ENCODE results near the gene TSFM. TPM values are rescaled to one million over a fixed set of nuclear protein-coding genes. Genes with fewer than 3 reads are reported as not detected.

TSFM gene
- total RNA-seq, 2 experiments from 2014 or later = 46.3 to 47.3 TPM

DNA sequence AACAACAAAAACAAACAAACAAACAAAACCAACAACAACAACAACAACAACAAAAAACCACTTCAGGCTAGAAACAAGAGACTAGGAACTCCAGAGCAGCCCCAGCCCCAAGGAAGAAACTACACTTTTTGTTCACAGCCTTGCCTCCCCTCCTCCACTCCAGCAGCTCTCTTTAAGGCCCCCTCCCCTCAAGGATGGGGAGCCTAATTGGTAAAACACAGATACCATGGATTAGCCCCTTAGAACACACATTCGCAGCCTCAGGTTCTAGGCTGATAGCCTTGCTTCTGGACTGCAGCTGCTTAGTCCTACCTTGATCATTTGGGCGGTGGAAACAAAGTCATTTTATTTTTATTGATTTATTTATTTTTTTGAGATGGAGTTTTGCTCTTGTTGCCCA, 47.8 kb downstream of the TSFM start:
- ChIA-PET POLR2A (no interaction called here), CTCF (interaction anchor here (0.8 to 2.9 kb wide), 7 partner anchors 12 to 74 kb away, joined by 3 to 42 read pairs (median 5); partner anchors contain the start of gene TSFM)
- DNase-seq = no peak
- intact Hi-C loops (cut with micrococcal nuclease) = no loop called here
- Mint-ChIP-seq H3K36me3 (ENCODE audit: low read depth) (peaks cover 4% of the 10 kb centered on the region), H3K4me3 (no peak overlapping the region), H3K27me3 (no peaks in the 10 kb centered on the region), H3K4me1 (ENCODE audit: low read depth) (peaks cover 41% of the 10 kb centered on the region), H3K9me3 (no peaks in the 10 kb centered on the region), H3K27ac (peak overlapping the region; percentile 73)
- TF ChIP-seq, protein P1, sequence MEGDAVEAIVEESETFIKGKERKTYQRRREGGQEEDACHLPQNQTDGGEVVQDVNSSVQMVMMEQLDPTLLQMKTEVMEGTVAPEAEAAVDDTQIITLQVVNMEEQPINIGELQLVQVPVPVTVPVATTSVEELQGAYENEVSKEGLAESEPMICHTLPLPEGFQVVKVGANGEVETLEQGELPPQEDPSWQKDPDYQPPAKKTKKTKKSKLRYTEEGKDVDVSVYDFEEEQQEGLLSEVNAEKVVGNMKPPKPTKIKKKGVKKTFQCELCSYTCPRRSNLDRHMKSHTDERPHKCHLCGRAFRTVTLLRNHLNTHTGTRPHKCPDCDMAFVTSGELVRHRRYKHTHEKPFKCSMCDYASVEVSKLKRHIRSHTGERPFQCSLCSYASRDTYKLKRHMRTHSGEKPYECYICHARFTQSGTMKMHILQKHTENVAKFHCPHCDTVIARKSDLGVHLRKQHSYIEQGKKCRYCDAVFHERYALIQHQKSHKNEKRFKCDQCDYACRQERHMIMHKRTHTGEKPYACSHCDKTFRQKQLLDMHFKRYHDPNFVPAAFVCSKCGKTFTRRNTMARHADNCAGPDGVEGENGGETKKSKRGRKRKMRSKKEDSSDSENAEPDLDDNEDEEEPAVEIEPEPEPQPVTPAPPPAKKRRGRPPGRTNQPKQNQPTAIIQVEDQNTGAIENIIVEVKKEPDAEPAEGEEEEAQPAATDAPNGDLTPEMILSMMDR (IDR thresholded peaks at IDR 0.05) = no peak
- ATAC-seq = no peak

DNA sequence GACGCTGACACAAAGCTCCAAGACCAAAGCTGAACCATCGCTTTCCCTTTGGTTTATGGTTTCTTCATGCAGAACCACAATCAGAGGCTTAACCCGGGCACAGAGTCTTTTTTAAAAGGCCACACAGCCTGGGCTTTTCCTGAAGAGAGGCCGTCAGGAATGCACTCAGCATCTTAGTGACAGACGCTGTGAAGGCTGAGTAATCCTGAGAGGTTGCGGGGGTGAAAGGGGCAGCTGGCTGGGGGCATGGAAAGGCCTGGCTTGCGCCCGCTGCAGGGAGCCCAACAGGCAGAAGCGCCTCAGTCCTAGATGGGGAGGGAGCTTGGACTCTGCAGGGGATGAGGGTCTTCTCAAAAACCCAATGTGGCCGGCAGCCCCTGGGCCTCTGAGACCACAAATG, 50.4 kb downstream of the TSFM start:
- ATAC-seq = no peak
- DNase-seq = peak; percentile 26
- no peak overlapping the region for H3K4me3 Mint-ChIP-seq
- H3K27me3 Mint-ChIP-seq = no peaks in the 10 kb centered on the region
- peak overlapping the region; percentile 44 for H3K27ac Mint-ChIP-seq
- ChIA-PET POLR2A (interaction anchor here (0.6 to 8.5 kb wide), 10 partner anchors 9 to 74 kb away, joined by 3 to 84 read pairs (median 3); partner anchors contain the start of gene CTDSP2), CTCF (interaction anchor here (0.7 to 8.2 kb wide), 17 partner anchors 10 to 77 kb away, joined by 3 to 96 read pairs (median 4); partner anchors contain the start of genes AVIL and TSFM)
- TF ChIP-seq, protein P1 (IDR thresholded peaks at IDR 0.05) = no peak
- peaks cover 1% of the 10 kb centered on the region for H3K36me3 Mint-ChIP-seq (ENCODE audit: low read depth)
- H3K4me1 Mint-ChIP-seq (ENCODE audit: low read depth) = peaks cover 66% of the 10 kb centered on the region
- intact Hi-C loops (cut with micrococcal nuclease) = no loop called here
- H3K9me3 Mint-ChIP-seq = no peaks in the 10 kb centered on the region

DNA sequence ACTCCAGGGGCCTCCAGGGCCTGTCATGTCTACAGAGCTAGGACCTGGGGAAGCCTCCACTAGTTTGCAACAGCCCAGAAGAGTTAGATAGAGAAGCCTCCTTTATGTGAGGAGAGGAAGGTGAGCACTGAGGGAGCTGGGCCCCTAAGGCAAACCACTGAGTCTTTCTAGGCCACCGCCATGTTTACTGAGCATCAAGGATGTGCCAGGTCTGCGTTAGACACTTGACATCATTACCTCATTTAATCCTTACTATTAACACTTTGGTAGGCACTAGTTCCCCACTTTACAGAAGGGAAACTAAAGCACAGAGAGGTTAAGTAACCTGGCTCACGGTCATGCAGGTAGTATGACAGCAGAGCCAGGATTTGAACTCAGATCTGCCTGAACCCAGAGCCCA, 51.1 kb downstream of the TSFM start:
- TF ChIP-seq, protein P1 (IDR thresholded peaks at IDR 0.05) = no peak

DNA sequence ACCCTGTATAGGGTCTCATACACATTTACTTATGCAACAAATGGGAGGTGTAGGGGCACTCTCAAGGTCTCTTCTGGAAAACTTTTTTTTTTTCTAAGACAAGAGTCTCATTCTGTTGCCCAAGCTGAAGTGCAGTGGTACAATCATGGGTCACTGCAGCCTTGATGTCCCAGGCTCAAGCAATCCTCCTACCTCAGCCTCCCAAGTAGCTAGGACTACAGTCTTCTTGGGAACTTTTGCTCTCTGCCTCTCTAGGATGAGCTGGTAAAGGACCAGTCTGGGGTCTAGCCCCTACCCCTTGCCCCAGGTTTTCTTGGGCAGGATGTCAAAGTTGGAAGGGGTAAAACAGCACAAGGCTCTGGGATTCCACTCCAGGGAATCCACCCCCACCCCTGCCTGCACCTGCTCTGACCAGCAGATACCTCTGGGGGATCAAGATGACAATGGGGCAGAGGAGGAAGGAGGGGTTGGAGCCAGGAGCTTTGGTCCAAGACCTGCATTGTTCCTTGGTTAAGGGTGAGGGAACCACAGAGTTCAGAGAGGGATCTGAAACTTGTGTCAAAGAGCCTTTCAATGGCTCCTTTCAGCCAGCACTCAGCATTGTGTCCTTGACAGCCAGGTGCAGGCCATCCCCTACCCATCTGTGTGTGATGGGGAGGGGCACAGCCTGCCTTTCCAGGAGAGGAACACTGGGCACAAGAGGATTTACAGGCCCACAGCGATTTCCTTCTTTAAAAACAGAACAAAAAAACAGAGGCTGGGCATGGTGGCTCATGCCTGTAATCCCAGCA, 51.7 kb downstream of the TSFM start:
- Mint-ChIP-seq H3K9me3 (no peaks in the 10 kb centered on the region), H3K4me3 (no peak overlapping the region), H3K36me3 (ENCODE audit: low read depth) (peaks cover 1% of the 10 kb centered on the region), H3K27ac (peak overlapping the region; percentile 44), H3K4me1 (ENCODE audit: low read depth) (peaks cover 76% of the 10 kb centered on the region), H3K27me3 (no peaks in the 10 kb centered on the region)
- CTCF ChIA-PET = interaction anchor here (1.4 to 8.2 kb wide), 6 partner anchors 9 to 70 kb away, joined by 3 to 96 read pairs (median 46); partner anchors contain the start of gene AVIL
- ATAC-seq = no peak
- intact Hi-C loops (cut with micrococcal nuclease) = no loop called here
- TF ChIP-seq, protein P1 (IDR thresholded peaks at IDR 0.05) = no peak
- DNase-seq = no peak
- POLR2A ChIA-PET = interaction anchor here (1.1 to 8.5 kb wide), 3 partner anchors 10 to 69 kb away, joined by 3 to 84 read pairs (median 3); partner anchors contain the start of gene CTDSP2

More for the DNA sequence above, 51.1 kb downstream of the TSFM start:
- H3K27ac Mint-ChIP-seq = peak overlapping the region; percentile 44
- CTCF ChIA-PET = interaction anchor here (0.7 to 8.2 kb wide), 9 partner anchors 10 to 75 kb away, joined by 3 to 96 read pairs (median 4); partner anchors contain the start of genes AVIL and TSFM
- H3K4me3 Mint-ChIP-seq = no peak overlapping the region
- no peaks in the 10 kb centered on the region for H3K9me3 Mint-ChIP-seq
- intact Hi-C loops (cut with micrococcal nuclease) = no loop called here
- ATAC-seq = no peak
- H3K4me1 Mint-ChIP-seq (ENCODE audit: low read depth) = peaks cover 73% of the 10 kb centered on the region
- peaks cover 1% of the 10 kb centered on the region for H3K36me3 Mint-ChIP-seq (ENCODE audit: low read depth)
- H3K27me3 Mint-ChIP-seq = no peaks in the 10 kb centered on the region
- POLR2A ChIA-PET = interaction anchor here (1.1 to 8.5 kb wide), 6 partner anchors 9 to 69 kb away, joined by 3 to 84 read pairs (median 3); partner anchors contain the start of gene CTDSP2
- DNase-seq = no peak
